DND-41 (cell line): Measurements from ENCODE around the gene RBM26.

ENCODE experiments used
- ATAC-seq: fragments of 200-7000 bp; cut with Tn5 transposase; 3 replicates; pipeline ENCODE4 v1.9.1; 2021; ENCODE audit warnings: low read depth; ENCODE audit not compliant: insufficient read depth
- DNase-seq: peaks from one replicate; pipeline ENCODE4 v3.0.0-alpha.2; 2020
- H2AFZ ChIP-seq: 2 replicates; pipeline ENCODE4 v1.6.0; 2012; ENCODE audit warnings: low read depth, low read length
- H3K27ac ChIP-seq: 2 replicates; pipeline ENCODE4 v1.5.1; 2012; ENCODE audit warnings: low read length, inconsistent platforms
- H3K27me3 ChIP-seq: fragments of 200-600 bp; sonication (generic); 2 replicates; pipeline ENCODE4 v1.6.0; 2012; ENCODE audit warnings: low read length, mild to moderate bottlenecking, inconsistent platforms; ENCODE audit not compliant: insufficient read depth, poor library complexity
- H3K36me3 ChIP-seq: 2 replicates; pipeline ENCODE4 v1.5.1; 2012; ENCODE audit warnings: low read length, inconsistent platforms; ENCODE audit not compliant: insufficient read depth
- H3K4me1 ChIP-seq: 2 replicates; pipeline ENCODE4 v1.5.1; 2012; ENCODE audit warnings: mild to moderate bottlenecking, low read length; ENCODE audit not compliant: insufficient read depth
- H3K4me2 ChIP-seq: 2 replicates; pipeline ENCODE4 v1.6.0; 2012; ENCODE audit warnings: mild to moderate bottlenecking, moderate library complexity, low read length, inconsistent platforms; ENCODE audit not compliant: insufficient read depth
- H3K4me3 ChIP-seq, 2 experiments: fragments of 200-600 bp in 1 of 2; shearing (Covaris generic) in 1 of 2; 2 replicates each; pipeline ENCODE4 v1.5.1; 2012 to 2016; ENCODE audit warnings: inconsistent platforms in 2 of 2, low read length in 2 of 2, mild to moderate bottlenecking in 2 of 2, low read depth in 1 of 2, moderate library complexity in 1 of 2
- H3K79me2 ChIP-seq: 2 replicates; pipeline ENCODE4 v1.6.0; 2012; ENCODE audit warnings: low read length, inconsistent platforms; ENCODE audit not compliant: insufficient read depth
- H3K9ac ChIP-seq: 2 replicates; pipeline ENCODE4 v1.6.0; 2012; ENCODE audit warnings: low read depth, mild to moderate bottlenecking, inconsistent platforms, low read length, moderate library complexity
- H3K9me3 ChIP-seq: 2 replicates; pipeline ENCODE4 v1.5.1; 2012; ENCODE audit warnings: low read length, moderate library complexity, mild to moderate bottlenecking, inconsistent platforms; ENCODE audit not compliant: insufficient read depth, severe bottlenecking
- H4K20me1 ChIP-seq: 2 replicates; pipeline ENCODE4 v1.6.0; 2012; ENCODE audit warnings: low read length; ENCODE audit not compliant: insufficient read depth
- EZH2 ChIP-seq: IDR thresholded peaks from 3 replicates; pipeline ENCODE4 v1.6.1; 2012; ENCODE audit warnings: borderline replicate concordance, low read depth, mild to moderate bottlenecking, moderate library complexity, low read length, inconsistent platforms; ENCODE audit not compliant: severe bottlenecking
- TF ChIP-seq, protein P1 (sequence below): IDR thresholded peaks from 2 replicates; pipeline ENCODE4 v1.5.1; 2012; ENCODE audit warnings: borderline replicate concordance, low read length, moderate library complexity, mild to moderate bottlenecking; ENCODE audit not compliant: poor library complexity, severe bottlenecking; ENCODE audit errors: extremely low read depth

Gene RBM26

DNA sequence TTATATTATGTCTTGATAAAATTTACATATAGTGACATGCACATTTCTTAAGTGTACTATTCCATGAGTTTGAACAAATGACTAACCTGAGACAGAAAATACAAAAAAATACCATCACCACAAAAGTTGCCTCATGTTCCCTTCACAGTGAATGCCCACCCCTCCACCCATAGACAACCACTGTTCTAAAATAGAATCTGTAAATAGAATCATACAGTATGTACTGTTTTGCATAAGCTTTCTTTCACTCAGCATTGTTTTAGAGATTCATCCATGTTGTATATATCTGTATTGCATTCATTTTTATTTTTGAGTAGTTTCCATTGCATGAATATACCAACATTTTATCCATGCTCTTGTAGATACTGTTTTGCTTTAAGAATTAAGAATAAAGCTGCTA, 23.3 kb upstream of the RBM26 start:
- no peak overlapping the region for H3K27ac ChIP-seq
- H3K9me3 ChIP-seq: peaks cover 3% of the 10 kb centered on the region
- no peak overlapping the region for H3K9ac ChIP-seq
- H4K20me1 ChIP-seq: no peaks in the 10 kb centered on the region
- no peaks in the 10 kb centered on the region for H3K36me3 ChIP-seq
- H3K4me2 ChIP-seq: no peak overlapping the region
- no peak overlapping the region for H3K4me3 ChIP-seq
- no peak for DNase-seq
- TF ChIP-seq EZH2: no peak
- TF ChIP-seq, protein P1, sequence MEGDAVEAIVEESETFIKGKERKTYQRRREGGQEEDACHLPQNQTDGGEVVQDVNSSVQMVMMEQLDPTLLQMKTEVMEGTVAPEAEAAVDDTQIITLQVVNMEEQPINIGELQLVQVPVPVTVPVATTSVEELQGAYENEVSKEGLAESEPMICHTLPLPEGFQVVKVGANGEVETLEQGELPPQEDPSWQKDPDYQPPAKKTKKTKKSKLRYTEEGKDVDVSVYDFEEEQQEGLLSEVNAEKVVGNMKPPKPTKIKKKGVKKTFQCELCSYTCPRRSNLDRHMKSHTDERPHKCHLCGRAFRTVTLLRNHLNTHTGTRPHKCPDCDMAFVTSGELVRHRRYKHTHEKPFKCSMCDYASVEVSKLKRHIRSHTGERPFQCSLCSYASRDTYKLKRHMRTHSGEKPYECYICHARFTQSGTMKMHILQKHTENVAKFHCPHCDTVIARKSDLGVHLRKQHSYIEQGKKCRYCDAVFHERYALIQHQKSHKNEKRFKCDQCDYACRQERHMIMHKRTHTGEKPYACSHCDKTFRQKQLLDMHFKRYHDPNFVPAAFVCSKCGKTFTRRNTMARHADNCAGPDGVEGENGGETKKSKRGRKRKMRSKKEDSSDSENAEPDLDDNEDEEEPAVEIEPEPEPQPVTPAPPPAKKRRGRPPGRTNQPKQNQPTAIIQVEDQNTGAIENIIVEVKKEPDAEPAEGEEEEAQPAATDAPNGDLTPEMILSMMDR: no peak
- no peak overlapping the region for H2AFZ ChIP-seq
- no peak for ATAC-seq
- H3K79me2 ChIP-seq: no peaks in the 10 kb centered on the region
- no peaks in the 10 kb centered on the region for H3K27me3 ChIP-seq
- peaks cover 20% of the 10 kb centered on the region for H3K4me1 ChIP-seq

DNA sequence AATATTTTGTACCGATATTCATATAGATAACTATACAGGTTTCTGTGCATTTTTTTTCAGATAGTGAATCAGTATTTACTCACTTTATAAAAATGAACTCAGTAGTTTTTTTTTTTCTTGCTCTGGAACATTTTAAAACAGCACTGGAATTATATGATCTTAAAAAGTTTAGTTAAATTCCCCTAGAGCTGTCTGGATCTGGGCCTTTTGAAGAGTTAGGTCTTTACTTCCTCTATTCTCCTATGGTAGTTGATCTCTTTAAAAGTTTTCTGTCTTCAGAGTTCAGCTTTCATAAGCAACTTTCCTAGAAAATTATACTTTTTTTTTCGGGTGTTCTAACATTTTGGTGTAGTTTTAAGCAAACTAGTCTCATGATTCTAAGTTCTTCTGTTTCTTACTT, 21.8 kb upstream of the RBM26 start:
- Histone ChIP-seq H3K9me3 (peaks cover 3% of the 10 kb centered on the region), H4K20me1 (no peaks in the 10 kb centered on the region), H2AFZ (no peak overlapping the region), H3K27ac (no peak overlapping the region), H3K36me3 (no peaks in the 10 kb centered on the region), H3K27me3 (no peaks in the 10 kb centered on the region), H3K4me3 (no peak overlapping the region), H3K9ac (no peak overlapping the region), H3K4me2 (no peak overlapping the region), H3K79me2 (no peaks in the 10 kb centered on the region), H3K4me1 (peaks cover 21% of the 10 kb centered on the region)
- TF ChIP-seq, protein P1: no peak
- TF ChIP-seq EZH2: no peak
- DNase-seq (no peak), ATAC-seq (no peak)

GRCh38 chr13:79427265-79427664, 21.2 kb upstream of the RBM26 start:
- Histone ChIP-seq H3K9me3 (no peaks in the 10 kb centered on the region), H3K9ac (no peak overlapping the region), H3K36me3 (no peaks in the 10 kb centered on the region), H3K27me3 (no peaks in the 10 kb centered on the region), H3K4me1 (peaks cover 21% of the 10 kb centered on the region), H3K79me2 (no peaks in the 10 kb centered on the region), H2AFZ (no peak overlapping the region), H3K4me3 (no peak overlapping the region), H4K20me1 (no peaks in the 10 kb centered on the region), H3K27ac (0 out of 2 replicates have a peak overlapping the region, but pooled peaks have one; percentile 51), H3K4me2 (no peak overlapping the region)
- no peak for TF ChIP-seq EZH2
- TF ChIP-seq, protein P1: no peak
- DNase-seq (no peak), ATAC-seq (0 out of 3 replicates have a peak, but pooled peaks have one; percentile 25)
